ENCODE data around the gene UNC13C.

Gene UNC13C

GRCh38 chr15:54482251-54482650 lies 504.0 kb downstream of the UNC13C start:
- no peak for DNase-seq (ENCODE audit: low spot score)

DNA sequence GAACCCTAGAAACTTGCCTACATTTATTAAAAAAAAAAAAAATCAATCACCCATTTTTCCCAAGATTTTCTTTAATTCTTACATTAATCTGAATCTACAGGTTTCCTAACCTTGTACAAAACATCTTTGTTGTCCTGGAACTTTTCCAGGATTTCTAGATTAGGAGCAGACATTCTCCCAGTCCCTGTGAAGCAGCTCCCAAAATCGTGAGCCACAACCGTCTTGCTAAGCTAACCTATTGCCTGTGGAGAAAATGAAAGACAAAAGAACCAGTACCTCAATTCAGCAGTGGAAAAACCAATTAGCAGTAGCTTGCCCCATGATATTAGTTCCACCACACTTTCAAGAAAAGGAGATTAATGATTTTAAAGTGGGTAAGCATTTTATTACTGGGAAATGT lies 522.1 kb downstream of the UNC13C start:
- no peak for DNase-seq (ENCODE audit: low spot score)

GRCh38 chr15:54502416-54503075 lies 524.3 kb downstream of the UNC13C start:
- no peak for DNase-seq (ENCODE audit: low spot score)

GRCh38 chr15:54504695-54505094 lies 526.5 kb downstream of the UNC13C start:
- no peak for DNase-seq (ENCODE audit: low spot score)

DNA sequence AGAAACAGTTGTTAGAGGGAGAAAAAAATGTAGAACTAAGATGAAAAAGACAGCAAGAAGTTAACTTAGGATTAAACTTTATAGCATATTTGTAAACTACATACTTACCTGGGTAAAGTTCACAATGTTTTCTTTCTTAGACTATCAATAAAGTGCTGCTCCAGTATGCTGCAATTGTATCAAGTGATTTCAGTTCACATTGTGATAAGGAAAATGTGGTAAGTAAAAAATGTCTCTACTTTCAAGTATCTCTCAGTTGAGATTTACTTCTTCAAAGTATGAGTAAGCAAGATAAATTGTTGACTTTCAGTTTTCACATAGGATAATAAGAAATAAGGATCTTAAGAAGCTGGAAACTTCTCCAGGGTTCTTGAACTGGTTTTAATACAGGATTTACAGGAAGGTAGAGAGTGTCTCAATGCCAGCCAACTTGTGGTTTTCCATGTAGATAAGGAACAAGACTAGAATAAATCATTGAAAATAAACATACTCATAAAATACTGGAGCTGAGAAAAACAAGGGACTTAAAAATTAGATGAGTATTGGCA lies 528.8 kb downstream of the UNC13C start:
- no peak for DNase-seq (ENCODE audit: low spot score)

- no peak for DNase-seq (ENCODE audit: low spot score)
Observed at GRCh38 chr15:54514601-54515000, 536.4 kb downstream of the UNC13C start.

DNA sequence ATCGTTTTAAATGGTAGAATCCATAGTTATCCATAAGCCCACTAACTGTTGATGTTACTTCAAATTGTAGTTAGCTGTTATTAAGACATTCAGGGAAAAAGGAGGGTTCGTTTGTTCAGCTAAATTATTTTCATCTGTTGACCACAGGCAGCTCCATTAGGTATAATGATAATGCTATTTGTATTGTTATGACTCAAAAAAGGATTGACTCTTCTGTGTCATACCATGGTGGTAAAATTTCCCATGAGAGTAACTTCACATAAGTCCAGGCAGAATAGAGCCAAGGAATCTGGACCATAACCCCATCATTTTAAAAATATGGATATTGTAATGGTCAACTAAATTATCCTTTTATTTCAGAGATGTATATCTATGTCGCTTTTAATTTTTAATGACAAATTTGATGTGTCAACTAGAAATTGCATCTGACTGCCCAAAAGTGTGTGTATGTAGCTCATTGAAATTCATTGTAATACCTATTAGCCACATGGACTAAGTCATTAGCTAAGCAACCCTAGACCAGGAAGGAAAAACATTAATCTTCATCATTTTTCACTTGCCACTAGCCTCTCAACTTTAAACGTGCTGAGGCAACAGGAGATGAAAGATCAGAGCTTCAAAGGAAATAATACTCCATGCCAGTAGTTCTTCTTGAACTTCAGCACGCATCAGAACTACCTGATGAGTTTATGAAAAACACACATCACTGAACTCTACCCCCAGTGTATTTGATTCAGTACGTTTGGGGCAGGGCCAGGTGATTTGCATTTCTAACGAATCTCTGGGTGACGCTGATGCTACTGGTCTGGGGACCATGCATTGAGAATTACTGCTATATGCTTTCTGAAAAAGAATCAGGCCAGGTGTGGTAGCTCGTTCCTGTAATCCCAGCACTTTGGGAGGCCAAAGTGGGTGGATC lies 537.7 kb downstream of the UNC13C start:
- DNase-seq (ENCODE audit: low spot score): no peak

DNA sequence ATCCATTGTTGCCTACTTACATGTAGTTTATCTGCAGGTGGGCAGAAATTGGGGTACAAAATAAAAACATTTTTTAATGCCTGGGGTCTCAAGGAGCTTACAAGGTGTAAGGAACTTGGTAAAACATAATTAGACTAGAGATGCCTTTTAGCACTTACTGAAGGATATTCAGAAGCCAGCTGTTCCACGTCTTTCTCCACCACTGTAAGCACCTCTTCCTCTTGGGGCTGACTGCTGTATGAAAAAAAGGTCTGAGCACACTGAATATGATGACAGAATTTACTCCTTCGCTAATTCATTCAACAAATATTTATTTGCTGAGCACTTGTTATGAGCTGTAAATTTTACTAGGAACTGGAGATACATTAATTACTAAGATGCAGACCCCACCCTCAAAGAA lies 539.1 kb downstream of the UNC13C start:
- DNase-seq (ENCODE audit: low spot score): no peak

DNA sequence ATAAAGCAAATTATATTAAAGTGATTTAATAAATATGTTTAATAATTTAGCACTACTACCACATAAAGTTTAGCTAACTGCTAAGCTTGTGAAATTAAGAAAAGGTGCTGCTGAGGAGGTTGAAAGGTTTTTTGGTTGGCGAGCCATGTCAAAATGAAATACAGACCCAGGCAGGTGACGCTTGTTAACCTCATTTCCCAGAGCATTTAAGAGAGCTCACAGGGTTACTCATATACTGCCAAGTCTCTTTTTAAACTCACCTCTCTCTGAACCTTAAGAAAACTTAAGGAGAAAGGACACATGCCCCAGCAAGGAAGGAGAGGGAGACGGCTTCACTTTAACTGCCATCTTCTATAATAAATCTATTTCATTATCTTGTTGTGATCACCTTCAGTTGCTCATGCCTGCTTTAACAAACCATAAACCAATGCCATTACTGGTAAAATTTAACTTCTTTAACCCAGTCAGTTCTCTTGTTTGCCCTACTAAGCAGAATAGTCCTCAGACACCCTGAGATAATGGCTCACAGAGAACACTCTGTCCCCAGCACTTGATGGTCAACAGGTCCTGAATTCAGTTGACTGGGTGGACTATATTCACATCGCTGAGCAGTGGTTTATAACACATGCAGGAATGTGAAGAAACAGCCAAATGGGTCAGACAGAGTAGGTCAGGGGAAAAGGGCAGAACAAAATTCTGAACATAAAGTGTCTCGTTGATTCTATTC lies 540.1 kb downstream of the UNC13C start:
- no peak for DNase-seq (ENCODE audit: low spot score)

DNA sequence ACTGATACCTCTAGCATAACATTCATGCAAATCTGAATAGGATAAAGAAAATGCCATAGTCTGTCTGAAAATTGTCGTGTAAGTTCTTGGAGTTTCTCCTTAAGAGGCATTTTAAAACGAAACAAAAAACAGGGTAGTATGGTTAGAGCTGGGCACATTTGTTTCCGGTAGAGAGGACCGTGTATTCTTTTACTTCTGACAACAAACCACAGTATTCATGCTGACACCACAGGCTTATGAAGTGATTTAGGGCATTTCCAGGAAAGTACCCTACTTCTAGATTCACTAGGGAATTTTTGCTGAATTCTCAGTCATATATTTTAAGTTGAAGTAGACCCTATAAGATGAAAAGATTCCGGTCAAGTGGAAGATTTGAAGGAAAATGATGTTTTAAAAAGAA lies 541.3 kb downstream of the UNC13C start:
- no peak for DNase-seq (ENCODE audit: low spot score)

DNA sequence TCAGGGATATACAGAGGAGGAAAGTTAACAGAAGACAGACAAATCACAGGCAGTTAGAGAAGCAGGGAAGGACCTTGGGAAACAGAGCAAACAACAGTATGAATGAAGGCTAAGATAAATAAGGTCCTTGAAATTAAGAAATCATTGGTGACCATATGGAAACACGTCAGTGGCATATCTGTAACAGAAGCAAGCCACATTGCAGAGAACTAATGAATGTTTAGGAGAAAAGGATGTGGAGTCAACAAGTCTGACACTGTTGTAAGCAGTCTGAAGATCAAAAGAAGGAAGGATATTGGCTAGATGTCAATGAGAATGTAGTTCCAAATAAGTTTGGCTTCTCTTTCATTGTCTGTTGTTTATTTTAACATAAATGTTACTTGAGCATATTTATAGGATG lies 542.4 kb downstream of the UNC13C start:
- DNase-seq (ENCODE audit: low spot score): no peak

DNA sequence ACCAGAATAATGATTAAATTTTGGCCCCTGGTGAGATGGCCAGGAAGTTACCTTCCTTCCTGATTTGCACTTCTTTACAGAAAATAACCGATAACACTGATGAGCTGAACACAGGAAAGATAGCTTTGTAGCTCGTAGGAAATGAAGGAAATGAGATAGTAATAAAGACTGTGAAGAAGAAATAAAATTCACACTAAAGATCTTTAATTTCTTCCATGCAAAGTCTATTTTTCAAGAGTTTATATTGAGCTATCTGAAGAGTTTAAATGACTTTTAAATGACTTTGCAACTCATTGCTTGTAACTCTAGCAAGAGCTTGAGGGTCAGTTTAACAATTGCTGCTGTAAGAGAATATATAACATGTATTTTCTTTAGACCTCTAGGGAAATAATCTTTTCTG lies 543.0 kb downstream of the UNC13C start:
- no peak for DNase-seq (ENCODE audit: low spot score)

GRCh38 chr15:54528021-54528420 lies 549.8 kb downstream of the UNC13C start:
- DNase-seq (ENCODE audit: low spot score): no peak

- DNase-seq (ENCODE audit: low spot score): no peak
Observed at GRCh38 chr15:54540721-54541120, 562.5 kb downstream of the UNC13C start.

GRCh38 chr15:54547491-54547890 lies 569.2 kb downstream of the UNC13C start:
- no peak for DNase-seq (ENCODE audit: low spot score)

GRCh38 chr15:54550954-54551353 lies 572.7 kb downstream of the UNC13C start:
- DNase-seq (ENCODE audit: low spot score): no peak

DNA sequence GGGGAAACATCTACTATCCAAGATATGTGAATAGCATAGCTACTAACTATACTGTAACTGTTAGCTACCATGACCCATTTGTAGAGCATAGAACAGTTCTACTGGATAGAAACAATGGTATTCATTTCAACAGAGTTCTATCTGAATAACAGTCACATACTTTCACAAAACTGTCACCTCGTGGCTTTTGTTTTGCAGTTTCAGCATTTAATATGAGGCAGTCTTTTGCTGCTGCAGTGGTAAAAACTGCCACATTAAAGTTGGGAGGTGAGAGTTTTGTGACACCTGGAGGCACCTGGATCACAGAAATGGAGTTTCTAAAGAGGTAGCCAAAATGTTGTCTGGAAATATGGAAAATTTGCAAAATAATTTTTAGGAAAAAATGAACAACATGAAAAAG lies 578.0 kb downstream of the UNC13C start:
- DNase-seq (ENCODE audit: low spot score): no peak

GRCh38 chr15:54559405-54560069 lies 581.3 kb downstream of the UNC13C start:
- no peak for DNase-seq (ENCODE audit: low spot score)

DNA sequence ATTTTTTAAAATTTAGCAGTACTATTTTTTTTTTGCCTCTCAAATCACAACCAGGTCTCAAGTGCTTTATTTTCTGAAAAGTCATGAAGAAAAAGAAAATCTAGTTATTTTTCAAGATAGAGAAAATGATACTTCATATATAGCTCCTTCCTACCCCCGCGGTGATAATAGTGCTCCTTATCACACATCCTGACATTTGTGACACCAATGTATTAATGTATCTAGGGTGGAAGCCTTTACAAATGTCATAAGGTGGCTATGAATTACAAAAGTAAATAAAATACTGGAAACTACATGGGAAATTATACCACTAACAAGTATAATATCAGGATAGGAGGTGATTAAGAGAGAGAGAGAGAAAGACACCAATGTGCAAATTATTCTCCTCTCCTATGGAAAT lies 582.2 kb downstream of the UNC13C start:
- no peak for DNase-seq (ENCODE audit: low spot score)

DNA sequence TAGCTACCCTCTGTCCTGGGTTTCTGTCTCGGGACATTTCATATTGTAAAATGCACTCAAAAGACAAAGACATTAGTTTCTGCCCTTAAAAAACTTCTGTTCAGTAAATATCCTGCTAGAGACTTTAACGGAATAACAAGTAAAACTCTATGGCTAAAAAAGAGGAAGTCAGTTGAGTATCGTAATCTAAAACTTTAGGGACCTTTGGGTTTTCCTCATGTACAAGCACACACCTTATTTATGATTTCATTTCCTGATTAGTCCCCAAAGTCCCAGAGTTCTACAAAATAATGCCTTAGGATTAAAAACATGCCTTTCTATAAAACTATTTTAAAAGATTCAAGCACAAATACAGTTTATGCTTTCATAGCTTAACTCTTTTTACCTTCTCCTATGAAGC lies 585.9 kb downstream of the UNC13C start:
- no peak for DNase-seq (ENCODE audit: low spot score)

DNA sequence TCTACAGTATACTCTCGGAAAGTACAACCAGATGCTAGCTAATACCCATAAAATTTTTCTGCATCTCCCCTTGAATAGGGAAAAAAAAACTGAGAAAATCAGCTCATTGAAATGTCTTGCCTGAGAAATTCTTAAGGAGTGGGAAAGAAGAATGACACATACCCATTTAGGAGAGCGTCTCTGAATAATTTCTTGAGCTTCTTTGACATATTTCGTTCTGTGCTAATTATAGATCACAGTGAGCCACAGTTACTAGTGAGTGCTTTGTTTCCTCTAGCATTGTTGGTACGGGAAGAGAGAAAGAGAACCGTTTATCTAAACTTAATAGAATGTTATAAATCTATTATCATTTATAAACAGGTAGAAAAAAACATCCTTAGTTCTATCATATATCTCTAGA lies 588.4 kb downstream of the UNC13C start:
- DNase-seq (ENCODE audit: low spot score): no peak

GRCh38 chr15:54567408-54568035 lies 589.3 kb downstream of the UNC13C start:
- DNase-seq (ENCODE audit: low spot score): no peak
